ENCODE data around the gene FOXL3.
"Not testable (repeated sequence)": the region's sequence is repeated elsewhere in the genome, so short reads cannot be mapped to it uniquely, and the experiment has no call there.

DNA sequence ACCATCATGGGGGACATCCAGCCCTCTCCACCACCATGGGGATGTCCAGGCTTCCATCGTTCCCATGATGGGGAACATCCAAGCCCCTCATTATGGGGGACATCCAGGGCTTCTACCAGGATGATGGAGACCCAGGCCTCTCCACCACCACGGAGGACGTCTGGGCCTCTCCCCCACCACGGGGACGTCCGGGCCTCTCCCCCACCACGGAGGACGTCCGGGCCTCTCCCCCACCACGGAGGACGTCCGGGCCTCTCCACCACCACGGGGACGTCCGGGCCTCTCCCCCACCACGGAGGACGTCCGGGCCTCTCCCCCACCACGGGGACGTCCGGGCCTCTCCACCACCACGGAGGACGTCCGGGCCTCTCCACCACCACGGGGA, 46.2 kb downstream of the FOXL3 start:
- TF ChIP-seq, protein P1, sequence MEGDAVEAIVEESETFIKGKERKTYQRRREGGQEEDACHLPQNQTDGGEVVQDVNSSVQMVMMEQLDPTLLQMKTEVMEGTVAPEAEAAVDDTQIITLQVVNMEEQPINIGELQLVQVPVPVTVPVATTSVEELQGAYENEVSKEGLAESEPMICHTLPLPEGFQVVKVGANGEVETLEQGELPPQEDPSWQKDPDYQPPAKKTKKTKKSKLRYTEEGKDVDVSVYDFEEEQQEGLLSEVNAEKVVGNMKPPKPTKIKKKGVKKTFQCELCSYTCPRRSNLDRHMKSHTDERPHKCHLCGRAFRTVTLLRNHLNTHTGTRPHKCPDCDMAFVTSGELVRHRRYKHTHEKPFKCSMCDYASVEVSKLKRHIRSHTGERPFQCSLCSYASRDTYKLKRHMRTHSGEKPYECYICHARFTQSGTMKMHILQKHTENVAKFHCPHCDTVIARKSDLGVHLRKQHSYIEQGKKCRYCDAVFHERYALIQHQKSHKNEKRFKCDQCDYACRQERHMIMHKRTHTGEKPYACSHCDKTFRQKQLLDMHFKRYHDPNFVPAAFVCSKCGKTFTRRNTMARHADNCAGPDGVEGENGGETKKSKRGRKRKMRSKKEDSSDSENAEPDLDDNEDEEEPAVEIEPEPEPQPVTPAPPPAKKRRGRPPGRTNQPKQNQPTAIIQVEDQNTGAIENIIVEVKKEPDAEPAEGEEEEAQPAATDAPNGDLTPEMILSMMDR (IDR thresholded peaks at IDR 0.05), result not testable (repeated sequence)
- TF ChIP-seq, protein P2, sequence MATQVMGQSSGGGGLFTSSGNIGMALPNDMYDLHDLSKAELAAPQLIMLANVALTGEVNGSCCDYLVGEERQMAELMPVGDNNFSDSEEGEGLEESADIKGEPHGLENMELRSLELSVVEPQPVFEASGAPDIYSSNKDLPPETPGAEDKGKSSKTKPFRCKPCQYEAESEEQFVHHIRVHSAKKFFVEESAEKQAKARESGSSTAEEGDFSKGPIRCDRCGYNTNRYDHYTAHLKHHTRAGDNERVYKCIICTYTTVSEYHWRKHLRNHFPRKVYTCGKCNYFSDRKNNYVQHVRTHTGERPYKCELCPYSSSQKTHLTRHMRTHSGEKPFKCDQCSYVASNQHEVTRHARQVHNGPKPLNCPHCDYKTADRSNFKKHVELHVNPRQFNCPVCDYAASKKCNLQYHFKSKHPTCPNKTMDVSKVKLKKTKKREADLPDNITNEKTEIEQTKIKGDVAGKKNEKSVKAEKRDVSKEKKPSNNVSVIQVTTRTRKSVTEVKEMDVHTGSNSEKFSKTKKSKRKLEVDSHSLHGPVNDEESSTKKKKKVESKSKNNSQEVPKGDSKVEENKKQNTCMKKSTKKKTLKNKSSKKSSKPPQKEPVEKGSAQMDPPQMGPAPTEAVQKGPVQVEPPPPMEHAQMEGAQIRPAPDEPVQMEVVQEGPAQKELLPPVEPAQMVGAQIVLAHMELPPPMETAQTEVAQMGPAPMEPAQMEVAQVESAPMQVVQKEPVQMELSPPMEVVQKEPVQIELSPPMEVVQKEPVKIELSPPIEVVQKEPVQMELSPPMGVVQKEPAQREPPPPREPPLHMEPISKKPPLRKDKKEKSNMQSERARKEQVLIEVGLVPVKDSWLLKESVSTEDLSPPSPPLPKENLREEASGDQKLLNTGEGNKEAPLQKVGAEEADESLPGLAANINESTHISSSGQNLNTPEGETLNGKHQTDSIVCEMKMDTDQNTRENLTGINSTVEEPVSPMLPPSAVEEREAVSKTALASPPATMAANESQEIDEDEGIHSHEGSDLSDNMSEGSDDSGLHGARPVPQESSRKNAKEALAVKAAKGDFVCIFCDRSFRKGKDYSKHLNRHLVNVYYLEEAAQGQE (IDR thresholded peaks at IDR 0.05; ENCODE audit: insufficient read depth in 1 of 2, low read depth in 2 of 2, low read length in 1 of 2), result not testable (repeated sequence)
- TF ChIP-seq TCF7L2 (IDR thresholded peaks at IDR 0.05; ENCODE audit: low read depth, low read length); SIN3A (IDR thresholded peaks at IDR 0.05; ENCODE audit: borderline replicate concordance, insufficient read depth, low read depth, low read length); POLR2AphosphoS5 (IDR thresholded peaks at IDR 0.05; ENCODE audit: low read depth, low read length): not testable (repeated sequence)

Data from Panc1 (cell line).